Superior temporal gyrus (tissue), 1 donor: ENCODE data around the gene CARMIL3.
"Not testable (repeated sequence)": the region's sequence is repeated elsewhere in the genome, so short reads cannot be mapped to it uniquely, and the experiment has no call there.

ENCODE experiments used
- DNase-seq: peaks from one replicate; pipeline ENCODE4 v3.0.0-alpha.2; 2016; ENCODE audit errors: extremely low spot score

Gene CARMIL3

DNA sequence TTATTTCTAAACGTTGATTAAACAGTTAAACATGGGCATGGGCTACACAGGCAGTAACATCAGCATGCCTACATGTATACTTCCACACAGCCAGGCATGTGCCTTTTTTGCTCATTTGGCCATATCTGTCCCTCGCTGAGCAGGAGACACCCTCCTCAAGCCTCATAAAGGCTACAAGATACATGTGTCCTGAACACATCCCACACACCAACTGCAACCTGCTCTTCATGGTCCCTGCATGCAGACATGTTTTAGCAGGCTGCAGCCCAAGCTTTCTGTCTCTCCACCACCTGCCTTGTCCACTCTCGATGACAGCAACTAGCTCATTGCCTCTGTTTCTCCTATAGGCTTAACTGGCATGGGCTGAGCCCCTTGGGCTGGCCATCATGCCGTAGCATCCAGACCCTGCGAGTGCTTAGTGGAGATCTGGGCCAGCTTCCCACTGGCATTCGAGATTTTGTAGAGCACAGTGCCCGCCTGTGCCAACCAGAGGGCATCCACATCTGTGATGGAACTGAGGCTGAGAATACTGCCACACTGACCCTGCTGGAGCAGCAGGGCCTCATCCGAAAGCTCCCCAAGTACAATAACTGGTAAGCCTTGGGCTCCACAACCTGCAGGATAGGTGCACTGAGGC is 44.9 kb downstream of the CARMIL3 start:
- no peak for DNase-seq

GRCh38 chr14:24098229-24098926 is 46.6 kb downstream of the CARMIL3 start:
- no peak for DNase-seq

DNA sequence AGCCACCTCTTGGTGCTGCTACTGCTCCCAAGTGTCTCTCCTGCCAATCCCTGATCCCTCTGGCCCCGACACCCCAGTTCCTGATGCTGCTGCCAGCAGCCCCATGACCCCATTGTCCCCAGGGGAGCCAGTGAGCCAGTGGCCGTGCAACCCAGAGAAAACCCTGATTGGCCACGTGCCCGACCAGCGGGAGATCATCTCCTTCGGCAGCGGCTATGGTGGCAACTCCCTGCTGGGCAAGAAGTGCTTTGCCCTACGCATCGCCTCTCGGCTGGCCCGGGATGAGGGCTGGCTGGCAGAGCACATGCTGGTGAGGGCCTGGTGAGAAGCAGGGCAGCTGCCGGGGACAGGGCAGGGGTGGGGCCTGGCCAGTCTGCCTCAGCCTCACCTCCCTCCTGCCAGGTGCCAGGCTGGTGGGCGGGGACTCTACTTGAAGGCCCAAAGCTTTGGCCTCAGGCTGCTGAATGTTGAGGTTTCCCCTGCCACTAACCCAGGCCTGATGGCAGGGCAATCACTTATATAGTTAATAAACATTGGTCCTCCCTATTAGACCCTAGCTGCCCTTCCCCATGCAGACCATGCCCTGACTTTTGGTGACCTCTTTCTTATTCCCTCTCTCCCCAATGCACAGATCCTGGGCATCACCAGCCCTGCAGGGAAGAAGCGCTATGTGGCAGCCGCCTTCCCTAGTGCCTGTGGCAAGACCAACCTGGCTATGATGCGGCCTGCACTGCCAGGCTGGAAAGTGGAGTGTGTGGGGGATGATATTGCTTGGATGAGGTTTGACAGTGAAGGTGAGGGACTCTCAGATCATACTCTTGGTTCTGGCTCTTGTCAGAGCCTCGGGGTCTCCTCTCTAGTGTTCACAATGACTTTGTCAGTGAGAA is 47.4 kb downstream of the CARMIL3 start:
- DNase-seq = no peak

GRCh38 chr14:24100197-24100981 is 48.6 kb downstream of the CARMIL3 start:
- no peak for DNase-seq

DNA sequence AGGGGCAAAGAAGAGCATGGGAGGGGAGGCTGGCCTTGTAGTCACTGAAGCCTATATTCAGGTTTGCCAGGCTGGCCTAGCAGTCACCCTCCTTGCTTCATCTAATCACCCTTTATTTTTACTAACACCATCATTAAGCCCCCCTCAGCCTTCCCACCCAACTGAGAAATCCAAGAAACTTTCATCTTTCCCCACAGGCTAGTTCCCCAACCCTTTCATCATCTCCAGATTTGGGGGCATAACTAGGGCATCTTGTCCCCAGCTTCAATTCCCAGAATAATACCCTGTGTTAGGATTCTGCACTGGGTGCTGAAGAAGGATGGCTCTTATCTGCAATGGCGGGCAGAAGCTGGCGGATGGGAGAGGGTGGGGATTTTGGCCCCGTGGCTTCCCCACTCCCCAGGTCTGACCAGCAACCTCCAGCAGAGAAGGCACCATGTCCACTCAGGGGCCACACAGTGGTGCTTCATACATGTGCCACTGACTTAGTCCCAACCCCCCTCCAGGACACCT is 49.2 kb downstream of the CARMIL3 start:
- DNase-seq = no peak

GRCh38 chr14:24102357-24103048 is 50.7 kb downstream of the CARMIL3 start:
- no peak for DNase-seq

DNA sequence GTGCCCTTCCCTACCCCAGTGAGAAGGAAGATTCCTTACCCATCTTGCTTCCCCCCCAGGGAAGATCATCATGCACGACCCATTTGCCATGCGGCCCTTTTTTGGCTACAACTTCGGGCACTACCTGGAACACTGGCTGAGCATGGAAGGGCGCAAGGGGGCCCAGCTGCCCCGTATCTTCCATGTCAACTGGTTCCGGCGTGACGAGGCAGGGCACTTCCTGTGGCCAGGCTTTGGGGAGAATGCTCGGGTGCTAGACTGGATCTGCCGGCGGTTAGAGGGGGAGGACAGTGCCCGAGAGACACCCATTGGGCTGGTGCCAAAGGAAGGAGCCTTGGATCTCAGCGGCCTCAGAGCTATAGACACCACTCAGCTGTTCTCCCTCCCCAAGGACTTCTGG is 51.6 kb downstream of the CARMIL3 start:
- no peak for DNase-seq

DNA sequence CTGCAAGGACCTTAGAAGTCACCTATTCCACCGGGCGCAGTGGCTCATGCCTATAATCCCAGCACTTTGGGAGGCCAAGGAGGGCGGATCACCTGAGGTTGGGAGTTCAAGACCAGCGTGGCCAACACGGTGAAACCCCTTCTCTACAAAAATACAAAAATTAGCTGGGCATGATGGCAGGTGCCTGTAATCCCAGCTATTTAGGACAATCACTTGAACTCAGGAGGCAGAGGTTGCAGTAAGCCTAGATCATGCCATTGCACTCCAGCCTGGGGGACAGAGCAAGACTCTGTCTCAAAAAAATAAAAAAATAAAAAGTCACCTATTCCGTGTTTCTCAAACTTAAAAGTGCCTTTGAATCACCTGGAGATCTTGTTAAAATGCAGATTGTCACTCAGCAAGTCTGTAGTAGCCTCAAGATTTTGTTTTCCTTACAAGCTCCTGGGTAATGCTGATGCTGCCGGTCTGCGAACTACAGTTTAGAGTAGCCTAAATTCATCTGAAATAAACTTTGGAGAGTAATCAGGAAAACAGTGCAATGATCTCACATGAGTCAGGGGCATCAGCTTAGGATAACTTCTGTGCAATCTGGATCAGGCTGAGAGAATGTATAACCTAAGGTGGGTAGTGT is 53.9 kb downstream of the CARMIL3 start:
- not testable (repeated sequence) for DNase-seq

DNA sequence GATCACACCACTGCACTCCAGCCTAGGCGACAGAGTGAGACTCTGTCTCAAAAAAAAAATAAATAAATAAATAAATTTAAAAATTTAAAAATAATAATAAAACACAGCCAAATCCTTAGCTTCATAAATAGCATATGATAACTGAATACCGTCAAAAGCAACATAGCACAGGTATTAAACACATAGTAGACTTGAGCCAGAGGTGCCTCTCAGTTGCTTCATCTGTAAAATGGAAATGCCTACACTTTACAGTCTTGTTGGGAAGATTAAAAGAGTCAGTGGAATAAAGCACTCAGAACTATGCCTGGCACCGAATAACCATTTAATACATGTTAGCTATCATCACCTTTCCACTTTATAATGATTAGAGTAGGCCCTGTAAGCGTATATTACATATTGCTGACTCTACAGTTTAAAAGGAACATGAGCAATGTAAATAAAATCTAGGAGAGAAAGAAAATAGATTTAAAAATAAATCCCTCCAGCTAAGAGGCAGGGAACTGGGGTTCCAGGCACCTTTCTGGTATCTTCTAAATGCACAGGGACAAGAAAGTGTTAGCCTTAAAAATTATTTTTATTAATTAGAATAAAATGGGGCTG is 55.0 kb downstream of the CARMIL3 start:
- no peak for DNase-seq

DNA sequence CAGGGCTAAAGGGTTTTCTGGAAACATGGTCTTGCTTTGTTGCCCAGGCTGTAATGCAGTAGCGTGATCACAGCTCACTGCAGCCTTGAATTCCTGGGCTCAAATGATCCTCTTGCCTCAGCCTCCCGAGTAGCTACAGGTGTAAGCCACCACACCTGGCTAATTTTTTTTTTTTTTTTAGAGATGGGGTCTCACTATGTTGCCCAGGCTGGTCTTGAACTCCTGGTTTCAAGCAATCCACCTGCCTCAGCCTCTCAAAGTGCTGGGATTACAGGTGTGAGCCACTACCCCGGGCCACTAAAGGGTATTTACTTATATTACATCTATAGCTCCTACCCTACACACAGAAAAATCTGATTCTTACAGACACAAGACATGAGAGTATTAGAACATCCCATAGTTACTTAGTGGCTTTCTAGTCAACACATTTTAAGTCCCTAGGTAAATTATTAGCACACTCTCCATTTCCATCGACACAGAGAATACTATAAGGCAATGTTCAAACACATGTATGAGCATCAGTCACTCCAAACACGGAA is 56.6 kb downstream of the CARMIL3 start:
- DNase-seq = no peak

GRCh38 chr14:24110060-24110459 is 58.3 kb downstream of the CARMIL3 start:
- DNase-seq = no peak

DNA sequence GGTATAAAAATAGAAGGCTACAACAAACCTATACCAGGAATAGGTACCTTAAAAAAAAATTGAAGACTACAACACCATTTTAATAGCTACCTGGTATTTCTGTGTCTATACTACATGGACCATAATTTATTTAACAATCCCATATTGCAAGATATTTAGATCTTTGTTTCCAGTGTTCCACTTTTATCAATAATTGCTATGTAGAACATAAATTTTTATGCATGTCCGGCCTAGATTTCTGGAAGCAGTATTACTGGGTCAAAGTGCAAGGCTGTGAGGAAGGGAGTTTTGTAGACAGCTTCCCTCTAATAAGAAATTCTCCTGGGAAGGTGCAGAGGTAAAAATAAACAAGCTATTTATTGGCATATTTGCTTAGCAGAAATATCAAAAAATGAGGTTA is 58.7 kb downstream of the CARMIL3 start:
- no peak for DNase-seq

DNA sequence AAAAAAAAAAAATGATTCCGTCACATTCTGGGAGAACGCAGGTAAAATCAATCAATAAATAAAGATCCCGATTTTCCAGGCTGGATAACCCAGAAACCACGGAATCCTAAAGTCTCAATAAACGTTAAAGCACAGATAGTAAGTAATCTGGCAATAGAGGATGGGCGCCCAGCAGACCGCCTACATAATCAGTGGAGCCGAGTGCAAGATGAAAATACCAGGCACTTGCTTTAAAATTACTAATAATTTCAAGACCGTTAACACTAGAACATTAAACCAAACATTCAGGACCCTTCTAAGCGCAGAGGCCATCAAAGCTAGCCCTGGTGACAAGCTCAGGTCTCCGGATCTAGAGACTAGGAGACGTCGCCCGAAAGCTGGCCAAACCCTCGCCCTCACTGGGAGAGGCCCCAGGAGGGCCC is 61.6 kb downstream of the CARMIL3 start:
- no peak for DNase-seq

DNA sequence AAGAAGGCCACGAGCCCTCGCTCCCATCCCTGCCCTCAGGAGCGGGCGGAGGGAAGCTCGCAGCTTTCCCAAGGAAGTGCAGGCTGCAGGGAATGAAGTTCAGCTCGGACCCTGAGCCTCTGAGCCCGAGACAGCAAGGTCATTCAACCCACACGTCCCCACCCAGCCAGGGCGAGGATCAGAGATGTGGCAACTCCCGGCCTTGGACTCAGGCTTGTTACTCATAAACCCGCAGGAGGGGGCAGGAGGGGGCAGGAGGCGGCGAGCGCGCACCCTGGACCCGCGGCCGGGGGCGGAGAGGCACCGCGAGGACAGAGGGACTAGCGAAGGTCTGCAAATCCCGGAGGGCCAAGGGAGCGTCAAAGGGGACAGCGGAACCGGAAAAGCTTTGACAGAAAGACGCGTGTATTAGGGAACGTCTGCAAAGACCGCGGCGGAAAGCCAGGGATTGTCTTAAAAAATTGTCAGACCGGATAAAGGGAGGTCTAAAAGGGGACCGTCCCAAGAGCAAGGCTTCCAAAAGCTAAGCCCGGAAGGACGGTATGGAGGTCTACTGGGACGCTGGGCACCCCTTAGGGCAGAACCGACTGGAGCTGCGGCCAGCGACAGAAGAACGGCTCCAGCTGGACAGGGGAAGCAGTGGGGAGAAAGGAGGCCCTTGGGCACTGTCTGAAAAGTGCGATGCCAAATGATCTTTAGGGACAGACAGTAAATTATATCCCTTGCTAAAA is 62.2 kb downstream of the CARMIL3 start:
- DNase-seq = peak; percentile 43

DNA sequence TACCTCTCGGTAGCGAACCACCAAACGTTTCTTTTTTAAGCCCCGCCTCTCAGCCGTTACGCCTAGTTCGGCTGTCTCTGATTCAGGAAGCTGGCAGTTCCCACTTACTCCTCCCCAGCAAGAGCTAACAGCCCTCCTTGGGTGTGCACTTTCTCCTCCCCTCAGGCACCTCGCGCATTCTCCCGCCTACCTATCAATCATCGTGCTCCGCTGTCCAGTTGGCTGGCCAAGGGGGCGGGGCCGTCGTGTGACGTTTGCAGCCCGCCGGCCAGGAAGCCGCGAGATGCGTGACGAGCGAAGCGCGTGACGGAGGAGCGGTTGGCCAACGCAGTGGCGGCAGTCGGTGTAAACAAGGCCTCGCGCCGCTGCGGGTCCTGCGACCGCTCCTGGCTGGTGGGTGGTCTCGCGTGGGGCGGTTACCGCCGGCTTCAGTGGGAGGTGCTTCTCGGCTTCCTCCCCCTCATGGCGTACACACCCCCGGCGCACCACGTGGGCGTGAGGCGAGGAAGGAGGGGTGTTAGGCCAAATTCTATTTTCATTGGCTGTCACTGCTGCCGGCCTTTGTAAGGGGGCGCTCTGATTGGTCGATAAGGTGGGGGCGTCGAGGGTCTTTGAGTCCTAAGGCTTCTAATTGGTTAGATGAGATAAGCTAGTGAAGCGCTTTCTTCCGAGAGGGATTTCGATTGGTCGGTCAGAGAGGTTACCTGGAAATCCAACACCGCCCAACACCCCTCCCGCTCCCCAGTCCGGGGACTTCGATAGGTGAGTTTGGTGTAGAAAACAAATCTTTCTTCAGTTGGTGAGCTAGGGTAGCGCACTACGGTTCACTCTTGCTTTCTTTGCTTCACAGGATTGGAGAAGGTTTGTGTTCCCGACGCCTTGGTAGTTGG is 63.0 kb downstream of the CARMIL3 start, which contains the start of the genes DCAF11 and NRL:
DCAF11 (plus strand) TSS at position 246 of the 890 bp plus-strand sequence. CDS start 818 bp downstream, outside the sequence.
NRL (minus strand) TSS at position 418 of the 890 bp plus-strand sequence. CDS start 32,101 bp downstream, outside the sequence.
- peak; percentile 99 for DNase-seq

DNA sequence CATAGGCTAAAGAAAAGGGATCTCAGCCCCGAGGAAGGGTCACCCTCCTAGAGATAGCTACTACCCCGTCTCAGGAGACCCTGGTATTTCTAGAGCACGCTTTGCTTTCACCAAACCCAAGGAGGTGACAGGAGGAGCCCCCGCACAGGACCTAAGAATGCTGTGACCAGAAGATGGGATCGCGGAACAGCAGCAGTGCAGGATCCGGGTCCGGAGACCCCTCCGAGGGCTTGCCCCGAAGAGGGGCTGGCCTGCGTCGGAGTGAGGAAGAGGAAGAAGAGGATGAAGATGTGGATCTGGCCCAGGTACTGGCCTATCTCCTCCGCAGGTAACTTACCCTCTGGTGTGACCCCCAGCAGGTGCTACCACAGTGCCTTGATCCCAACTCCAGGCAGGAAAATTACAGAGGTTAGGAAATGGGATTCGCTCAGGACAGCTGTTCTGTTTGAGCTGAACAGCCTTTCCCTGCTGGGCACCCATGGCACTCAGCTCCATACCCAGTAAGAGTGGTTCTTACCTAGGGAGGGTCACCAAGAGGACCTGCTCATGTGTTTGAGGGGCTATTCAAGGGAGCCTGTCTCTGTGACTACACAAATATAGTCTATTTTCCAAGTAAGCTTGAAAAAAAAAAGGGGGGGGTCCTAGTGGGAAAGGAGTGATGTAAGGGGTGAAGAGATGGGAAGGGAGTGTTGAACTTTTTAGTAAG is 63.8 kb downstream of the CARMIL3 start:
- DNase-seq = no peak
